Glutamatergic neuron (in vitro differentiated cells): Measurements from ENCODE around the gene SAYSD1. TPM values are rescaled to one million over a fixed set of nuclear protein-coding genes. Genes with fewer than 3 reads are reported as not detected.

Experiments used
- DNase-seq: peaks from one replicate; pipeline ENCODE4 v3.0.0; 2022
- H3K27ac Mint-ChIP-seq: one replicate; pipeline ENCODE4 v1.8.0; 2020; ENCODE audit warnings: mild to moderate bottlenecking, mixed read lengths, inconsistent platforms; ENCODE audit not compliant: unreplicated experiment
- H3K27me3 Mint-ChIP-seq: one replicate; pipeline ENCODE4 v1.8.0; 2020; ENCODE audit warnings: mild to moderate bottlenecking, moderate library complexity, mixed read lengths, inconsistent platforms; ENCODE audit not compliant: unreplicated experiment
- H3K36me3 Mint-ChIP-seq: one replicate; pipeline ENCODE4 v1.8.0; 2020; ENCODE audit warnings: mild to moderate bottlenecking, mixed read lengths, inconsistent platforms; ENCODE audit not compliant: unreplicated experiment
- H3K4me1 Mint-ChIP-seq: one replicate; pipeline ENCODE4 v1.8.0; 2020; ENCODE audit warnings: mild to moderate bottlenecking, low read depth, mixed read lengths, inconsistent platforms; ENCODE audit not compliant: unreplicated experiment
- H3K4me3 Mint-ChIP-seq: one replicate; pipeline ENCODE4 v1.8.0; 2020; ENCODE audit warnings: mild to moderate bottlenecking, mixed read lengths, inconsistent platforms; ENCODE audit not compliant: unreplicated experiment
- H3K9me3 Mint-ChIP-seq: one replicate; pipeline ENCODE4 v1.8.0; 2020; ENCODE audit warnings: mild to moderate bottlenecking, moderate library complexity, mixed read lengths, inconsistent platforms; ENCODE audit not compliant: unreplicated experiment
- total RNA-seq: library from RNA; stranded (reverse); fragmentation: NEBNext Ultra II Directional; extraction: Animal tissue kit (Norgen Biotek cat#: 25700); gene quantifications from one replicate; pipeline ENCODE4 v1.2.1, GENCODE V29; 2021; ENCODE audit not compliant: unreplicated experiment
- TF ChIP-seq, protein P1 (sequence below): fragments of 200-600 bp; sonication (generic); IDR thresholded peaks from one replicate; pipeline ENCODE4 v1.5.0; 2021; ENCODE audit not compliant: partially characterized antibody, unreplicated experiment

The SAYSD1 gene
- total RNA-seq, 1 donor from 2014 or later = 18.4 TPM

GRCh38 chr6:39128106-39128505 is 13.1 kb upstream of the SAYSD1 start:
- peaks cover 2% of the 10 kb centered on the region for H3K27me3 Mint-ChIP-seq
- H3K27ac Mint-ChIP-seq = no peak overlapping the region
- H3K9me3 Mint-ChIP-seq = peaks cover 2% of the 10 kb centered on the region
- DNase-seq = no peak
- H3K36me3 Mint-ChIP-seq = no peaks in the 10 kb centered on the region
- TF ChIP-seq, protein P1, sequence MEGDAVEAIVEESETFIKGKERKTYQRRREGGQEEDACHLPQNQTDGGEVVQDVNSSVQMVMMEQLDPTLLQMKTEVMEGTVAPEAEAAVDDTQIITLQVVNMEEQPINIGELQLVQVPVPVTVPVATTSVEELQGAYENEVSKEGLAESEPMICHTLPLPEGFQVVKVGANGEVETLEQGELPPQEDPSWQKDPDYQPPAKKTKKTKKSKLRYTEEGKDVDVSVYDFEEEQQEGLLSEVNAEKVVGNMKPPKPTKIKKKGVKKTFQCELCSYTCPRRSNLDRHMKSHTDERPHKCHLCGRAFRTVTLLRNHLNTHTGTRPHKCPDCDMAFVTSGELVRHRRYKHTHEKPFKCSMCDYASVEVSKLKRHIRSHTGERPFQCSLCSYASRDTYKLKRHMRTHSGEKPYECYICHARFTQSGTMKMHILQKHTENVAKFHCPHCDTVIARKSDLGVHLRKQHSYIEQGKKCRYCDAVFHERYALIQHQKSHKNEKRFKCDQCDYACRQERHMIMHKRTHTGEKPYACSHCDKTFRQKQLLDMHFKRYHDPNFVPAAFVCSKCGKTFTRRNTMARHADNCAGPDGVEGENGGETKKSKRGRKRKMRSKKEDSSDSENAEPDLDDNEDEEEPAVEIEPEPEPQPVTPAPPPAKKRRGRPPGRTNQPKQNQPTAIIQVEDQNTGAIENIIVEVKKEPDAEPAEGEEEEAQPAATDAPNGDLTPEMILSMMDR = no peak
- H3K4me1 Mint-ChIP-seq = no peaks in the 10 kb centered on the region
- no peak overlapping the region for H3K4me3 Mint-ChIP-seq

GRCh38 chr6:39124114-39124513 is 9.1 kb upstream of the SAYSD1 start:
- peaks cover 4% of the 10 kb centered on the region for H3K27me3 Mint-ChIP-seq
- H3K36me3 Mint-ChIP-seq = no peaks in the 10 kb centered on the region
- DNase-seq = no peak
- no peak overlapping the region for H3K4me3 Mint-ChIP-seq
- TF ChIP-seq, protein P1 = no peak
- H3K27ac Mint-ChIP-seq = no peak overlapping the region
- H3K9me3 Mint-ChIP-seq = peaks cover 2% of the 10 kb centered on the region
- no peaks in the 10 kb centered on the region for H3K4me1 Mint-ChIP-seq

DNA sequence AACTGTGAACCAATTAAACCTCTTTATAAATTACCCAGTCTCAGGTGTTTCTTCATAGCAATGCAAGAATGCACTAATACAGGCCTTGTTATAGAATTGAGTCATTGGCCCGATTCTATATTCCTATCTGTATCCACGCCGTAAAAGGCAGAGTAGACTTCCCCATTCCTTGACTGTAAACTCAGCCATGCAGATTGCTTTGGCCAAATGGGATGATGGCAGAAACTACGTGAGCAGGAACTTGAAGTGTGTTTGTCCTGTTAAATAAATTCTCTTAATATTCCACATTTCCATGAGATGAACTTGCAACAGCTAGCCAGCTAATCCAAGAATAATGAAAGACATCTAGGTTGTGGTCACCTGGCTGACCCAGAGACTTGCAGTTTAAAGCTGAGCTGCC is 3.9 kb upstream of the SAYSD1 start:
- TF ChIP-seq, protein P1 = no peak
- no peaks in the 10 kb centered on the region for H3K36me3 Mint-ChIP-seq
- no peak for DNase-seq
- no peaks in the 10 kb centered on the region for H3K4me1 Mint-ChIP-seq
- H3K4me3 Mint-ChIP-seq = no peak overlapping the region
- no peak overlapping the region for H3K27ac Mint-ChIP-seq
- peaks cover 2% of the 10 kb centered on the region for H3K9me3 Mint-ChIP-seq
- H3K27me3 Mint-ChIP-seq = peaks cover 1% of the 10 kb centered on the region

DNA sequence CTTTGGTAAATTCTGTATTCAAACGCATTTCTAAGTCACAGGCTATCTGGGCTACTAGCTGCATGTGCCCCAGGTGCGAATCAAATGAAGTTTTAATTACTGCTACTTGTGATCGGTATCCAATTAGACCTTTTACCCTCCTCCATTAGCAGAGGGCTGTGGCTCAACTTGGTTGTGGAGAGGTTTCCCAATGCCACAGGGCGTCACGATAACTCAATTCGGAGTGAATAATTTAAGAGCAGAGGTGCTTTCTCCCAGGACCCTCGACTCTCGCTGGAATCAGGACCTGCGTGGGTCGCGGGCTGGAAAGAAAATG is 640 bp downstream of the SAYSD1 start:
- Mint-ChIP-seq H3K4me1 (no peaks in the 10 kb centered on the region), H3K36me3 (no peaks in the 10 kb centered on the region), H3K4me3 (peak overlapping the region; percentile 96), H3K27ac (peak overlapping the region; percentile 72), H3K9me3 (no peaks in the 10 kb centered on the region), H3K27me3 (no peaks in the 10 kb centered on the region)
- no peak for DNase-seq
- TF ChIP-seq, protein P1 = no peak

GRCh38 chr6:39113788-39114187 is 1.2 kb downstream of the SAYSD1 start:
- peak overlapping the region; percentile 96 for H3K4me3 Mint-ChIP-seq
- DNase-seq = no peak
- H3K4me1 Mint-ChIP-seq = no peaks in the 10 kb centered on the region
- H3K27ac Mint-ChIP-seq = no peak overlapping the region
- H3K27me3 Mint-ChIP-seq = no peaks in the 10 kb centered on the region
- TF ChIP-seq, protein P1 = no peak
- H3K36me3 Mint-ChIP-seq = no peaks in the 10 kb centered on the region
- H3K9me3 Mint-ChIP-seq = no peaks in the 10 kb centered on the region
